SKM-1 (cell line): ENCODE measurements around the gene CXorf58.

ENCODE experiments used
- DNase-seq: peaks from one replicate; lab custom pipeline; 2025; ENCODE audit not compliant: unreplicated experiment; lab: John Stamatoyannopoulos, UW

Gene CXorf58

DNA sequence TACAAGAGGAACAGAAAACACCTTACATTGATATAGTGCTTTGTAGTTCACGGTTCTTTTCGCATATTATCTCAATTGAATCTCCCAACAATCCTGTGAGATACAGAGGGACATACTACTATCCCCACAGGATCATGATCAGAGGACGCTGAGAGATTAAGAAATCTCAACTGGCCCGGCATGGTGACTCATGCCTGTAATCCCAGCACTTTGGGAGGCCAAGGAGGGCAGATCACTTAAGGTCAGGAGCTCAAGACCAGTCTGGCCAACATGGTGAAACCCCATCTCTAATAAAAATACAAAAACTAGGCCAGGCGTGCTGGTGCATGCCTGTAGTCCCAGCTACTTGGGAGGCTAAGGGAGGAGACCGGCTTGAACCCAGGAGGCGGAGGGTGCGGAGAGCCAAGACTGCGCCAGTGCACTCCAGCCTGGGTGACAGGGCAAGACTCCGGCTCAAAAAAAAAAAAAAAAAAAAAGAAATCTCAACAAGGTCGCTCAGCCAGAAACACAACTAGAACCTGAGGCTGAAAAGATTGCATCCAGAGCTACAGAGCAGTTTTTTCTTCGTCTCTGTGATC is 7.5 kb upstream of the CXorf58 start:
- DNase-seq = no peak

DNA sequence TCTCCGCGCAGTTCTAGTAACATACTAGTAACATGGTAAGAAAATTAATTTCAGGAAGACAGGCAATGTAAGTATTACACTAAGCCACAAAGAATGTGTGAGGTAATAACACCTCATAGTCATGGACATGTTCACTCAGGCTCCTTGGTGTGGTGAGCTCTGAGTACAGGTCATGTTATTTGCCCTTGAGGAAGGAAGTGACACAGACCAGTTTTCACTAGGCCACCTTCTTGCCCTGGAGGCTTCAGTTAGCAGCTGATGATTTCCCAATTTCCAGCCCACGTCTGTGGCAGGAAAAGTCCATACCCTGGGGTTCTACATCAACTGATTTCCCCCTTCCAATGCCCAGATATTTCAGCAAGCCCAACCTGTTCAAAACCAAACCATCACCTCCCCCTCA is 6.7 kb upstream of the CXorf58 start:
- DNase-seq = peak; percentile 73

DNA sequence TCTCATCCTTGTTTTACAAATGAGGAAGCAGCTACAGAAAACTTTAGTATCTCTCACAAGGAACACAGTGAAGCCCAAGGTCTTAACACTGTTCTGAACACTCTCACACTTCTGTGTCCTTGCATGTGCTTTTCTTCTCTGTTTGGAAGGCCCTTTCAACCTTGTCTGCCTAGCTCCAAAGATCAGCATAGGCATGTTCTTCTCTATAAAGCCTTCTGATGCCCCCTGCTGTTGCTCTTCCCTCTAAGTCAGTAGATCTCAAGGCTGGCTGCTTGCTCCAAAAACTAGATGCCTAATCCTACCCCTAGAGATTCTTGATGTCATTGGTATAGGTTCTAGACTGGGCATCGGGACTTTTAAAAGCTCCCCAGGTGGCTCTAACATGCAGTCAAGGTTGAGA is 6.0 kb upstream of the CXorf58 start:
- peak; percentile 51 for DNase-seq

DNA sequence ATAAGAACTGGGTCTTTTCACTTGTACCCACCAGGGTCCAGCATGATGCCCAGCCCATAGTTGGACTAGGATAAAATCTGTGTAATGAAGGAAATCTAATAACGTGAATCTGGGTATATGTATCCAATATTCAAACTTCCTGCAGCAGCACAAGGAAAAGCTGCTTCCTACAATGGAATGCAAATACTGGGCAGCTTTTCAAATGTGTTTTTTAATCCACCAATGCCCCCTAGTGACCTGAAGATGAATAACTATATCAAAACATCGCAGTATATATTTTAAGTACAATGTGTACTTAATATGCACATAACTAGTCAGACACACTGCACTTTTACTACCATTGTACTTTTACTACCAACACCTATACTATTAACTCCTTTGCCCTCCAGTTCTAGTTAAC is 5.4 kb upstream of the CXorf58 start:
- DNase-seq = peak; percentile 7

DNA sequence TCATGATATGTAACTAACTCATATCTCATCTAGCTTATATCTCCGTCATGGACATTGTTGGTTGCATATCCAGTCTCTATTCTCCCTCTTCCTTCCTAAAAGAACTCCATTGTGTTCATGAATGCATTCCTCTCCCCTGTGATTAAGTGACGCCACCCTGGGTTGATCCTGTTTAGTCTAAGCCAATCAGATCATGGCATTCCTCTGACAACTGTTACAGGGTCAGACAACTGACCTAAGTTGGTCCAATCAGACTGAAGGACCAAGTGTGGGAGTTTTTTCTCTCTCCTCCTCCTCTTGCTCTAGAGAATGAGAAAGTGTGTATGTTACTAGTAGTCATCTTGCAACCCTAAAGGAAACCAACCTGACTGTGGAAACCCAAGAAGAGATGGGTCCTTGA is 3.7 kb upstream of the CXorf58 start:
- DNase-seq = no peak

DNA sequence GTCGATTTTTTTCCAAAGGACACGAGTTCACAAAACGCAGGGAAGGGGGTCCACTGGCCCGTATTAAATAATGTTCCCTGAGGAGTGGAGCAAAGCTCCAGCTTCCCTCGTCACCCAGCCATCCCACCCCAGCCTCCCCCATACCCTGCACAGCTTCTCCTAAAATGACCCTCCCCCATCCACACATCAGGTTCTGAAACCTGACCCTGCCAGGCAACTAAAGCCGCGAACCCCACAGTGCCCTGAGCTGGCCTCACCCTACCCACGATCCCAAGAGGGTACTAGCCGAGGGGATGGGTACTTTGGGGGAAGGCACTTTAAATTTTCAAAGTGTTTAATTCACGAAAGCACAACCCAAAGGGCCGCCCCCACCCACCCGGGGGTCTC is 702 bp upstream of the CXorf58 start:
- no peak for DNase-seq

DNA sequence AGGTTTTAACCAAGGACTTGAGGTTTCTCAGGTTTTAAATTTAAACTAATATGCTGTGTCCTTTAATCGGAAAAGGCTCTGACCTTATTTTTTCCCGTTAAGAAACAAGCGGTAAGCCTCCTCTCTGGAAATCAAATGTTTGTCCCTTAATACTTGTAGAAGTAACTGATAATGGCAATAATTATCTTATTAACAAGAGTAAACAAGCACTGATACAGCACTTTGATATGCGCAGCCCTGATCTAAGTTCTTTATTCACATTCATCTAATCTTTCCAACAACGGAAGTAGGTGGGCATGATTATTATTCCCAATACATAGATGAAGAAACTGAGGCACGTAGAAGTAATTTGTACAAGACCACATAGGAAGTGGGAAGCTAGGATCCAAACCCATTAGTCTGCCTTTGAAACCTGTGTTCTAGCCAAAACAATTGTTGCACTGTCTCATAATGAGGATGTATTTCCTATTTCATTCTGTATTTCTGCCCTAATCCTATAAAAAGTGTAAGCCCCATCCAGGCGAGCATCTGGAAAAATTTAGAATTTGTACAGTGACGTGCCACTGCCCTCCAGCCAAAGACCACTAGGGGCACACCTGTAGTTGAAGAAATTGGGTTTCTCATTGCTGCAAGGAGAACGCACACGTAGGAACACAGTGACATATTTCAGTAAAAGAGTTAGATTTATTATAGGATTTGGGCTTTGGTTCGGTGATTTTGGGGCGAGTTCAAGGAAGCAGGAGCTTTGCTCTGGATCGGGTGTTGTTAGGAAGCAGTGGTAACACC is 606 bp downstream of the CXorf58 start:
- no peak for DNase-seq

DNA sequence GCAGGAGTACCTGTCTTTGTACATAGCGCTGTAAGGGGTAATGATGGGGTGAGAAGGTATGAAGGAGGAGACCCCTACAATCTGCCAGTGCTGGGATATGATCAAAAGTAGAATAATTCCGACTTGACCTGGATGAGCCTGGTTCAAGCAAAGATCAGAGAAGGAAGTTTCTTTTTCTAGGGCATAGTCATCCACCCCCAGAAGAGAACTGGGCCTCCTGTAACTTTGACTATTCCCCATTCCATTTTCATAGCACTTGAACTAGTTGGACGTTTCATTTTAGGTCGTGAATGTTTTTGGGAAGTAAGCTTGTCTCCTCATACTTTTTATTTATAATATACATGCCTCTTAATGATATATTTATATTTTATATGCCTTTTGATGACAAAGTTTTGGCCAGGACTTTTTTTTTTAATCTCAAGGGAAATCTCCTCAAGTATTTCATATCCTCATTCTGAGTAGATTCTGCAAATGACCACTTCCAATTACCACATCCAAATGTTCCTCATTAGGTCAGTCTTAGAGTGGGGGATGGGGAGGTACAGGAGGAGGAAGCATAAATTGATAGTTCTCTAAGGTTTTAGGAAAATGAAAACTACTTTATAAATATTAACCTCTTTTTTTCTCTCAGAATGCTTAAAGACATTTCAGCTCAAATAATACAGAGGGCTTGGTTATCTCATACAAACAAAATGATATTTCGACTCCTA is 3.5 kb downstream of the CXorf58 start:
- no peak for DNase-seq

DNA sequence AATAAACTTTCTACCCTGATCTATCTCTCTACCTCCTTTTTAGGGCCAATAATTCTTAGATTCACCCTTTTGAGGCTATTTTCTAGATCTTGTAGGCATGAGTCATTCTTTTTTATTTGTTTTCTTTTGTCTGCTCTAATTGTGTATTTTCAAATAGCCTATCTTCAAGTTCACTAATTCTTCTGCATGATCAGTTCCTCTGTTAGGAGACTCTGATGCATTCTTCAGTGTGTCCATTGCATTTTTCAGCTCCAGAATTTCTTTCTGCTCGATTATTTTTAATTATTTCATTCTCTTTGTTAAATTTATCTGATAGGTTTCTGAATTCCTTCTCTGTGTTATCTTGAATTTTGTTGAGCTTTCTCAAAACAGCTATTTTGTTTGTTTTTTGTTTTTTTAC is 11.3 kb downstream of the CXorf58 start:
- no peak for DNase-seq

DNA sequence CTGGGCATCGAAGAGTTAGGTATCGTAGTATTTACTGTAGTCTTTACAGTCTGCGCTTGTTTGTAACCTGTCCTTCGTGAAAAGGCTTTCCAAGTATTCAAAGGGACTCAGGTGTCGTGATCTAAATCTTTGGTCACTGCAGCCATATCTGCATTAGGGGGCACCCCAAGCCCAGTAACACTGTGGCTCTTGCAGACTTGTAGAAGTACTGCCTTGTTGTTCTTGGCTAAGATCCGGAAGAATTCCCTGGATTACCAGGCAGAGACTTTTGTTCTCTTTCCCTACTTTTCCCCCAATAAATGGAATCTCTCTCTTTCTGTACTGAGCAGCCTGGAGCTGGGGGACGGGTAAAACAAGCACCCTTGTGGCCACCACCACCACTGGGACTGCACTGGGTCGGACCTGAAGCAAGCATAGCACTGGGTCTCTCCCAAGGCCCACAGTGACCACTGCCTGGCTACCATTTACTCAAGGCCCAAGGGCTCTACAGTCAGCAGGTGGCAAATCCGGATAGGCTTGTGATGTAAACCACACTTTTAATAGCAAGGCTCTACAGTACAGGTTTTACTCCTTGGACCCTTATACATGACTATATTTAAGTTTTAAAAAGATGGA is 12.0 kb downstream of the CXorf58 start:
- no peak for DNase-seq

DNA sequence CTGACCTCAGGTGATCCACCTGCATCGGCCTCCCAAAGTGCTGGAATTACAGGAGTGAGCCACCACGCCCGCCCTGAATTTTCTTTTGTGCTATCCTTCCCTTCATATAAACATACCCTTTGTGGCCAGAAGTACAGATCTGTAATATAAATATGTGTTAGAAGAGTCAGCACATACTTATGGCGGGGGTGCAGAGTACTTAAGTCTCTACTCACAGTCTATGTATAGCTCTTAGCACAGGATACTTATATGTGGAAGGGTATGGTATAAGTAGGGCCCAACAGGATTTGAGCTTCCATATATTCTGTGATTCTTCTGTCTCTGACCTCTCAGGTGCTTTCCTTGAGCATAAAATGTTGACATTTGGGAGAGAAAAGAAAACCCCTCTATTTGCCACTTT is 18.2 kb downstream of the CXorf58 start:
- DNase-seq = no peak

DNA sequence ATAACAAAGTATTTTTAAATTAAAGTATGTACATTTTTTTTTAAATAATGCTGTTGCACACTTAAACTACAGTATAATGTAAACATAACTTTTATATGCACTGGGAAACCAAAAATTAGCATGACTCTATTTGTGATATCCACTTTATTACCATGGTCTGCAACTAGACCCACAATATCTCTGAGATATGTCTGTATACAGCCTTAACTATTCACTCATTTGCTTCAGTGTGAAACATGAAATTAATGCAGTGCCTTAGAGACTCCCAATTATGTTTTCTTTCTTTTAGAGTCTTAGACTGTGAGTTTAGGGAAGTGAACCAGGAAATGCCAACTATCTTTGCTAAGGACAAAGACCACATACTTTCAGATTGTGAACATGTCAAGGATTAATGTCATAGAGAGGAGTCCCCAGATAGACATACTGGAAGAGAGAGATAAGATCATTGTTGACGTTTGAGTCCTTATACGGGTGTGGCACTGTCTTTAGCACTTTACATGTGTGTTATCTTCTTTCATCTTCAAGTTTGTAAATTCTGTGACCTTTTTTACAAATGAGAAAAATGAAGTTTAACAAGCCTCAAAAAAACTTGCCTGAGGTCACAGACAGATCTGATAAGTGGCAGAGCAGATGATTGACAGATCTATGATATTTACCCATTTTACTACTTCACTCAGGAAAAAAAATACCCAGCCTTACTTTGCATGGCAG is 23.2 kb downstream of the CXorf58 start:
- DNase-seq = peak; percentile 2

DNA sequence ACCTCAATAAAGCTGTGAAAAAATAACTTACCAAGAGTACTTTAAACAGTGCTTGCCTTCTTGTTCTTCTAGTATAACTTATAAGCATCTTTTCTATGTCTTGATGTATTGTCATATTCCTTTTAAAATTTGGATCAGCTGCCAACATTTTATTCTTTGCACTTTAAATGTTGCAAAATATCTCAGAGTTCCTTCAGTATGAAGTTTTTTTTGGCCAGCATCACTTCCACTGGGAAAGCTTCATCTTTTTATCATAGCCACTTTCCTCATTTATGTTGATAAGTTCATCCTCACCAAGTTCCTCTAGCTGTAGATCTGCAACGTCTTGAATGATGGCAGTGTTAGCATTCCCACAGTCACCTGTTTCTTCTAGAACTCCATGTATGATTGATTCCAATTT is 24.2 kb downstream of the CXorf58 start:
- DNase-seq = no peak

DNA sequence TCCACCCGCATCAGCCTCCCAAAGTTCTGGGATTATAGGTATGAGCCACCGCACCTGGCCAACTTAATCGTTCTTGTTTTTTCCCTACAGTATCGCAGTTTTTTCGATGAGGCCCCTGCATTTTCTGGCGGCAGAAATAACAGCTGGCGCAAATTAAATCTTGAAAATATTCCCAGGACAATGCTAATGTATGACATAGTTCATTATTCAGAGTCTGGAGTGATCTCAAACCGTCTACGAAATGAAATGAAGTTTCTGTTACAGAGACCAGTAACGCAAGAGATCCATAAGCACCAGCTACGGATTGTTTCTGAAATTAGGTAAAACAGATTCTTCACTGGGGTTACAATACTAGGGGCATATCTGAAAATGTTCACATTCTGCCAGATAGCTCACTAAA is 27.3 kb downstream of the CXorf58 start:
- DNase-seq = no peak

DNA sequence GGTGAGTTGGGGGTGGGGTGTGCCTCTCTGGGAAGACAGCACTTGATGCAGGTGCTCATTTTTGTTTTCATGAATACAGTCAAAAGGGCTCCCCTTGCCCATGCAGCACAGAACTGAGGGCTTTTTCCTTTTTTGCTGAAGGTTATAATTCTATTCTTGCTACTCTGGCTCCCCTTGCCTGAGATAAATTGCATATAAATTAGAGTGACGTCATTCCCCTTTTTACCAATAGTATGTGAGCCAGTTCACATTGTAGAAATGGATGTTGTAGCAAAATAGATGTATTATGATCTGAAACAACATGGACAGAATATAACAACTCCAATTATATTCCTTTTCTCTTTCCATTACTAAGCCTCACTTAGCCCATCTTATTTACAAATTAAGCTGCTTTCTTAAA is 28.4 kb downstream of the CXorf58 start:
- no peak for DNase-seq

DNA sequence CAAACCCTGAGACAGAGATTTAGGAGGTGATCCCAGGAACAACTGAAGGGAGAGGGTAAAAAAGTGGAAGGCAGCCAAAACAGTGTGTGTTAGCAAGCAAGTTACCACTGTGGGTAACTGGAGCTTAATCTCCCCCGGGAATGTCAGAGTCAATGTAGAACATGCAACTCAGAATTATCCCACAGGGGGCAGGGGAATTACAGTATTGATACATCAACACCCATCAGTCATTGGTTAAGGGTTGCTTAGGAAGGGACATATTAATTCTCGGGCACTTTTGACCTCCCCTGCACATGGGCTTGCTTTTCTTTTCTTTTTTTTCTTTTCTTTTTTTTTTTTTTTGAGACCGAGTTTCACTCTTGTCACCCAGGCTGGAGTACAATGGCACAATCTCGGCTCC is 29.3 kb downstream of the CXorf58 start:
- DNase-seq = no peak

DNA sequence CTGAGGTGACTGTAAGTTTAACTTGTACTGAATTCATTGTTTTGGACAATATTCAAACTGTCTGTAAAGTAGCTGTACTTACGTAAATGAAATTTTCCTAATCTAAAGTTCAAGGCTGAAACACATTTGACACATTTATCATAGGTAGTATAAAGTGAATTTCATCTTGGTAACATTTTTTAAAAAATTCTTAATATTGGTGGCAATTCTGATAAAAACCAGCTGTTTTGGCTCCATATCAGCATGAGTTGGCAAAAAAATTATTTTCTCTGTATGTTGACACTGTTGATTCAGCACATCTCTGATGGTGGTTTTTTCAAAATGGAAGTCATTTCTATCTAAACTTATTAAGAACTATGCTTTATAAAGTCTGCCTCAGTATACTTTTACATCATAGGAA is 30.9 kb downstream of the CXorf58 start:
- DNase-seq = no peak

DNA sequence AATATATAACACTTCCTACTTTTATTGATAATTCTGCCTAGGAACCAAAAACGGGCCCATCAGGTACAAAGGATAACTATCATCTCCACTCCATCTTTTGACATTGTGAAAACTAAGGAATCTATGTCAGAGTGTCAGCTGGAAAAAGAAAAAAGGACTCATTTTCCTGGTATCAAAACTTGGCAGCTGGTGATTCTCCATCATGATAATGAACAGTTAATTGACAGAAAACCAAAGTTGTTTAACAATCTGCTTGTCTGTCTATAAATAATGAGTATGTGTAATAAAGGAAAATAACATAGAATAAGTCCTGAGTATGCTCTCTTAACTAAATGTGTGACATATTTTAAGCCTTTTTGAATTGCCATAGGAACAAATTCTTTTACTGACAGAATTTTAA is 31.4 kb downstream of the CXorf58 start:
- DNase-seq = no peak

DNA sequence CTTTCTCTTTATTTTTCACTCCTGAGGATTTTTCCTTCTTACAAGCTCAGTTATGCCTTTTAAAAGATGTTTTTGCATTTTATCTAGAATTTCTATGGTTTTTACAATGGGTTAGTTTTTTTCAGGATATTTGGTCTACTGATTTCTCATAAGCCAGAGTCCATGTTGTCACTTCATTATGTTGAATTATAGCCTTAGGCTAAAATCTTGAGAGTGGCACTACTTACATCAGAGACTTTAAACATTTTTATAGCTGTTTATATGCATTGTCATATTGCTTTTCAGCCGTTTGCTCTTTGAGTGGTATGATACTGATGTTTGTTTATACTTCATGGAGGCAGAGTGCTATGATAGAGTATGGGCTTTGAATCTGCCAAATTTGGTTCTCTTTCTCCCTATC is 36.4 kb downstream of the CXorf58 start:
- no peak for DNase-seq

DNA sequence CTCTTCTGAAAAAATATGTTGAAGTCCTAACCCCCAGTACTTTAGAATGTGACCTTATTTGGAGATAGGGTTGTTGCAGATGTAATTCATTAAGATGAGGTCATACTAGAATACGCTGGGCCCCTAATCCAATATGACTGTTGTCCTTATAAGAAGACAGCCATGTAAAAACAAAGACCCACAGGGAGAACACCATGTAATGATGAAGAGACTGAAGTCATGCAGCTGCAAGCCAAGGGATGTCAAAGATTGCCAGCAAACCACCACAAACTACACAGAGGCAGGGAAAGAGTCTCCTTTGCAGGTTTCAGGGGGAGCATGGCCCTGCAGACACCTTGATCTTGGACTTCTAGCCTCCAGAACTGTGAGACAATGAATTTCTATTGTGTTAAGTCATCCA is 37.4 kb downstream of the CXorf58 start:
- DNase-seq = no peak

DNA sequence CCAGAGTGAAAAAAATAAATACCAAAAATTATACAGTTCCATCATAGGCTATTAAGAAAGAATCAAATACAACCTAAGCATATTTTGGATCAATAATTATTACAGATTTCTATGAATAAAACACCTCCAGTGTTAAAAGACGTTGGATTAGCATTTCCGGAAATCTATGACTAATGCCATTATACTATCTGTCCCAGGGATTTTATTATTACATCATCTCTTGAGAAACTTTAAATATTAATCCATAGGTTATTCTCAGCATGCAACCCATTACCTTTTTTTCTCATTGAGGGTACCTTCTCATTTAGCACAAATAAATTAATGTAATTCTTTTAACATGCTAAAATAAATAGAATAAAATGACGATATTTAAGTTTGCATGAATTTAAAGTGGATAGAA is 44.6 kb downstream of the CXorf58 start:
- DNase-seq = no peak
